Nasal cavity respiratory epithelium epithelial cell of viscerocranial mucosa (primary cell): ENCODE data around the gene GKN2. TPM values are rescaled to one million over a fixed set of nuclear protein-coding genes. Genes with fewer than 3 reads are reported as not detected.

ENCODE experiments used
- total RNA-seq: library from RNA; depleted of rRNA; stranded (reverse); fragments of >200 nt; gene quantifications from 2 replicates; pipeline ENCODE4 v1.2.3, GENCODE V29; 2014

The GKN2 gene
- total RNA-seq = not detected in 2 replicates

GRCh38 chr2:68952887-68953521 is at the start of gene GKN2:
GKN2 (minus strand) TSS chr2:68952893; CDS start chr2:68952861, 32 bp downstream.

GRCh38 chr2:68974251-68974650 is 21.6 kb upstream of the GKN2 start, which contains the start of gene GKN1:
GKN1 (plus strand) TSS chr2:68974636; CDS start chr2:68974678, 42 bp downstream.

Other genes with a start within 250 kb of the GKN2 start
- gene ARHGAP25, start 218.1 kb downstream of the GKN2 start, total RNA-seq = 1.7 and 2.1 TPM in 2 replicates
- not detected in 2 replicates for gene BMP10, start 81.5 kb downstream of the GKN2 start, total RNA-seq
- not detected in 2 replicates for gene GKN1, start 21.7 kb upstream of the GKN2 start, total RNA-seq
- 4.4 and 19.9 TPM in 2 replicates for gene ANTXR1, start 60.3 kb upstream of the GKN2 start, total RNA-seq